NCI-H1105 (cell line): ENCODE measurements around the gene TMC1.
"Not testable (repeated sequence)": the region's sequence is repeated elsewhere in the genome, so short reads cannot be mapped to it uniquely, and the experiment has no call there.

Experiments used
- DNase-seq: peaks from one replicate; lab custom pipeline; 2025; lab: John Stamatoyannopoulos, UW

Gene TMC1

GRCh38 chr9:72818385-72818784 lies 297.0 kb downstream of the TMC1 start:
- no peak for DNase-seq

DNA sequence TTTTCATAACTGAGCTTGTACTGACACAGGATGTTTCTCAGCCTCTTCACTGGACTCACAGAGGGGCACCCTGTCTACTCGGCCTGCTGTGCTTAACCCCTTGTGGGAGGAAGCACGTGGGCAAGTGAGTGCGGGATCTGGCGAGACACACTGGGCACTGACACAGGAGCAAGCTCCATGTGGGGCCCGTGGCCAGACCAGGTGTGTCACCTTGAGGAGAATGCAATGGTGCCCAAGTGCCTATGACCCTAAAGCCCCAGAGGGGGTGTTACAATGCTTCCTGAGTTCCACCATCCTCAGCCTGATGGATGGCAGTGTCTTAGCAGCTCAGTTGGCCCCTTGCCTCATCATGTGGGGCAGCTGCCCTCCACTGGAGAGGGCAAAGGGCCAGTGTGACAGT lies 302.6 kb downstream of the TMC1 start:
- DNase-seq: no peak

DNA sequence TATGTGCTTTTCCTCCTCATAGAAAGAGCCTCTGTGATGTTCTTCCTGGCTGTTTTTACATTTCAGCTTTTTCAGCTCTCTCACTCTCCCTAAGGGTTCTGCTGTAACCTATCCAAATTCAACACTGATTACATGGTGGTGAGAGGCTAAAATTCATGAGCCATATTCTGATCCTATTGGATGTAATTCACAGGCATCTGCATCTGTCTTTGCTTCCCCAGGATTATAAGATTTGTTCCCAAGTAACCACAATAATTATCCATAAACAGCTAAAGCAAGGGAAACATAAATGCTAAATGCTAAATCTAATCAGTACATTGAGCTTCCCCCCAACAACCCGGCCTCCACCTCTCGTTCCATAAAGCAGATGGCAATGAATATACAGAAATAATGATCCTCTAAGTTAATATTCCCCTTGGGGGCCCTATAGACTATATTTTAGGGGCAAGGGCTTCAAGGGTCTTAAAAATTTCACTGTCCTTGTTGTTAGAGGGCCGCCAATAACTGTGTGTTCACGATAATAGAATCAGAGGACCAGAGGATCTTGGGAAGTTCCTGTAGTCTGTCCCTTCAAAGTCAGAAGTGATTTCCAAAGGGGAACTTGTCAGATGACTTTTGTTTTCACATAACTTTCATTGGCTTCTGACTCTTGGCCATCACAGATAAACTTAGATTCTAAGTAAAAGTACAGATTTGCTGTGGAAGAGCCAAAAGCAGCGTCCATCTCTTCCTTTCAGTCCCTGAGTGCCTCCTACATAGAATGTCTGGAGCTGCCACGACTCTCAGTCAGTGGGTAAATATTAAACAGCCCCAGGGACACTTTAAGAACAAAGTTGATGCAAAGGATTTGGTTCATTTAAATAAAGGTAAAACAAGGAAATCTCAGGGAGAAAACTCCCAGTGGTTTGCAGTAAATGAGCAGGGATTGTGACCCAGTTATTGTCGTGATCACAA lies 305.9 kb downstream of the TMC1 start:
- DNase-seq: no peak

DNA sequence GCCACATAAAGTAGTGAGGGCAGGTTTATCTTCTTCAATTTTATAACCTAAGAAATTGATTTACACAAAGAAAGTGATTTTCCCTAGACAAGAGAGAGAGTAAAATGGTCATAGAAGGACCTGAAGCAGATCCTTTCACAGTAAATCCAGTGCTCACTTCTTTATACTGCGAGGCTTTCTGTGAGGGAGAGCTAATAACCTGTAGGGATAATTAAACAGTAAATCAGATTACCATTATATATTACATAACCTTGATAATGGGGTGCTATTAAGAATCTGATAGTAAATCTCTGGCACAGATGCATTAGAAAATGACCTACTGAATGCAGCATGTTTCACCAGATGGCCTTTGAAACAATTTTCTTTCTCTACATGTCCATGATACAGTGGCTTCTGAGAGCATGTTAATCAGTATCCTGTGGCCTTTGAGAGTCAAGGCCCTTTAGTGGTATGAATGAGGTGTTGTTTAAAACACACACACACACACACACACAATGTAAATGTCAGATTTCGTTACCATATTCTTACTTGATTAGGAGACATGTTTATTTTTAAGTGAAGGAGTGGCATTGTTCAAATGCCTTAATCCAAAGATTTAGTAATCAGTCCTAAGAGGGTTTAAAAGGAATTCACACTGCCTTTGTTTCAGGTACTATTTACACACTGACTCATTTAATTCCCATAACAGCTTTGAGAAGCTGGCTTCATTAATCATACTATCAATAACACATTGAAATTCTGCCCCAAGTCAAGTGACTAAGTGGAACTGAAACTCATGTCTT lies 306.7 kb downstream of the TMC1 start:
- DNase-seq: no peak

DNA sequence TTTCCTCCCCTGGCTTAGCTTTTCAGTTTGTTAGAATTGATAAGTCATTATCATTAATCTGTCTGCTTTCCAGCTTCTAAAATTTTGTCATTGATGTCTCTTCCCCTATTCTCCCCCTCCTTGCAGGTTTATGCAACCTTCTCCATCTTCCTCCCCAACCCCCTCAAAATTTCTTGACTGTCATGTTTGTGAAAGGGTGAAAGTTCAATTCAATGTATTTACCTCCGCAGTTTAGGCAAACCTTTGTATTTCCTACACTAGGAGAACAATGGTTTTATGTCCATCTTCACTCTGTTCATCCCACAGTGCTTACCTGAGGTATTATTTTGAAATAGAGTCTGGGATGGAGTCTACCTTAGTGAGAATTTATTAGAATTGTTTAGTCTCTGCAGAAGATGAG lies 313.6 kb downstream of the TMC1 start:
- no peak for DNase-seq

DNA sequence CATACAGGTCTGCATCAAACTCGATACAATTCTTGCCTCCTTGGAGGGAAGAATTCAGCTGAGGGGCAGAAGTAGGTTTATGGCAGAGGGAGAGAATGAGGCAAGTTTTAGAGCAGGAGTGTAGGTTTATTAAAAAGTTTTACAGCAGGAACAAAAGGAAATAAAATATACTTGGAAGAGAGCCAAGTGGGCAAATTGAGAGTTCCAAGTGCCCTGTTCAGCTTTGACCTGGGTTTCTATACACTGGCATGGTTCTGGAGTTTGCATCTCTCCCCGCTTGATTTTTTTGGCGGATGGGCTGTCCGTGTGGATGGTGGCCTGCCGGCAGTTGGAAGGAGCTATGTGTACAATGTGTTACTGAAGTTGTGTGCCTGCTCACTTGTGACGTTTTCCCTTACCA lies 315.4 kb downstream of the TMC1 start:
- DNase-seq: no peak

GRCh38 chr9:72839085-72839484 lies 317.7 kb downstream of the TMC1 start:
- DNase-seq: no peak

- DNase-seq: no peak
These were observed 322.4 kb downstream of the TMC1 start for GRCh38 chr9:72843520-72844439.

GRCh38 chr9:72844440-72844768 lies 323.0 kb downstream of the TMC1 start:
- DNase-seq: no peak

GRCh38 chr9:72845052-72845451 lies 323.6 kb downstream of the TMC1 start:
- not testable (repeated sequence) for DNase-seq

DNA sequence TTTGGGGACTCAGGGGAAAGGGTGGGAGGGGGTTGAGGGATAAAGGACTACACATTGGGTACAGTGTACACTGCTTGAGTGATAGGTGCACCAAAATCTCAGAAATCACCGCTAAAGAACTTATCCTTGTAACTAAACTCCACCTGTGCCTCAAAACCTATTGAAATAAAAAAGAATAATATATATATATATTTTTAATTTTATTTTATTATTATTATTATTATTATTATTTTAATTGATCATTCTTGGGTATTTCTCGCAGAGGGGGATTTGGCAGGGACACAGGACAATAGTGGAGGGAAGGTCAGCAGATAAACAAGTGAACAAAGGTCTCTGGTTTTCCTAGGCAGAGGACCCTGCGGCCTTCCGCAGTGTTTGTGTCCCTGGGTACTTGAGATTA lies 328.8 kb downstream of the TMC1 start:
- not testable (repeated sequence) for DNase-seq

DNA sequence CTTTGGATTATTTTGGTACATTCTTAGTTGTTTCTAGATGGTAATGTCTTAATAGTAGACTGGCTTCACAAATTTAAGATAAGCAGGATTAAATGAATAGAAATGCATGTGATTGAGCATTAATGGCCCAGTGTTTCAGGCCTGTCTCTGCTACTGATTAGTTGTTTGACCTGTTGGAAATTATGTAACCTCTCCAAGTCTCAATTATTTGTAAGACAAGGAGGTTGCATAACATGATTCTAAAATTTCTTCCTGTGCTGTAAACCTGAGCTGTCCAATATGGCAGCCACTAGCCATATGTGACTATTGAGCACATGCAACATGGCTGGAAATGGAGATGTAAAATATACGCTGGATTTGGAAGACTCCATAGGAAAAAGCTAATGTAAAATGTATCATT lies 333.9 kb downstream of the TMC1 start:
- no peak for DNase-seq

DNA sequence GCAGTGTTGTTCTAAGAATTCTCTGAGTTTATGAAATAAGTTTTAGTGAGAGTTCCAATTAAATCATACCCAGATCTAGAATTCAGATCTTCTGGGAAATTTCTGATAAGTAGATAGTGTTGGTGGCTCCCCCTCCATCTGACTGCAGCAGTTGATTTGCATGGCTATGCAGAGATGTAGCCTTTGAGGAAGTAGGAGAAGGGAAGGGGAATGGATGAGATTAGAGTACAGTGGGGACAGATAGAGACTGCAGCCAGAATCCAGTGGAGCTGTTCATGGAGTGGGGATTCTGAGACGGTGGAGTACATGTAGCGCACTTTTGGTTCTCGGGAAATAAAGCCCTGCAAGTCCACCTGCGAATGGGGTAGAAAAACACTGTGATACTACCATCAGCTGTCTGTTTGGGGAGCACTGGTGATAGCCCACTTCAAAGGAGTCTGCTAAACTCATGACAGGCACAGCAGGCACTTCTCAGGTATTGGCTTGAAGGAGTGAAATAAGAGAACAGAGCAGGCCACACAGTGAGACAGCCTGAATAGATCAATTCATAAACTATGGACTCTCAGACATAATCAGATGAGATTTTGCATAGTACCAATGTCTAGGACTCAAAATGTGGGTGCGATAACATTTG lies 334.6 kb downstream of the TMC1 start:
- DNase-seq: no peak

- peak; percentile 11 for DNase-seq
These were observed 335.7 kb downstream of the TMC1 start for GRCh38 chr9:72856972-72857623.

- DNase-seq: no peak
These were observed 336.2 kb downstream of the TMC1 start for GRCh38 chr9:72857624-72857996.

DNA sequence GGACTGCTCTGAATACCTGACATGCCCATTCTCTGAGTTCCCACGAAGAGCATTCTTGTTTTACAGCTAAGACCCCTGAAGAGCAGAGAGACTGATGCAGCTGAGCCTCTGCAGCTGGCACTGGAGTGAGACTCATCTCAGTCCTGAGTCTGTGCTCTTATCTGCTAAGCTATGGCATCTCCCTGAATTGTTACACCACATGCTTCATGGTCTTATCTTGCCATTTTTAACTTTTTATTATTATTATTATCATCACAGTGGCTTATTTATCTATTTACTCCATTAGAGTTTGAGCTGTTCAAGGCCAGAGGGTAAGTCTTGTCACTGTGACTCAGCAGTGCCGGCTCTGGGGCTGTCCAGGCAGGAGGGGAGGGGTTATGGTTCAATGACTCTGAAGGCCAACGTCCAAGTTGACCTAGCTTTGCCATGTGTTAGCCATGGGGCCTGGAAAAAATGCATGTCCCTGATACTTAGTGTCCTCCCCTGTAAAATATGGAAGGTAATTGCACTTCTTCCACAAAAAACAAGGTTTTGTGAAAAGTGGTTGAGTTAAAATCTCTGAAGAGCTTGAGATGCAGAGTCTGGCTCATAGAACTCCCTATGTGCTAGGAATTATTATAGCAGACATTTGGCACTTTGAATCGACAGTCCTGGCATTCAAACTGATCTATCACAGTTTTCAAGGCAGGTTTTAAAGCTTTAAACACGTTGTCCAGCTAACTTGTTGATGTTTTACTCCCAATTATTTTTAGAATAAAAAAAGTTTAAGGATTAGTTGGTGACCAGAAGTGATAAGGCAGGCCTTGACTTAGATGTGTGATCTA lies 336.9 kb downstream of the TMC1 start:
- DNase-seq: no peak

- not testable (repeated sequence) for DNase-seq
These were observed 341.4 kb downstream of the TMC1 start for GRCh38 chr9:72862788-72863187.

- no peak for DNase-seq
These were observed 342.2 kb downstream of the TMC1 start for GRCh38 chr9:72863456-72864094.

DNA sequence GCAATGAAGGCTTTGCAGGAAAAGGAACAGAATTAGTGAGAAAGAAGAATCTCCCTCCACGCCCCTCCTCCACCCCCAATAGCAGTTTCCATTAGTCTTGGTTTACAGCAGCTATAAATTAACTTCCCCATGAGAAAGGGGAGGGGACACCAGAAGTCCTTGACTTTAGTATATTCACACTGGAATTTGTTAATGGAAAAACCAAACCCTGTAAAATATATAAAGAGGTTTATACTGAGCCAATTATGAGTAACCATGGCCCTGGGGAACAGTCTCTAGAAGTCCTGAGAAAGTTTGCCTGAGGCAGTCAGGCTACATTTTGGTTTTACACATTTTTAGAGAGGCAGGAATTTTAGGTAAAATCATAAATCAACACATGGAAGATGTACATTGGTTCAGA lies 342.9 kb downstream of the TMC1 start:
- DNase-seq: no peak

GRCh38 chr9:72871685-72872084 lies 350.3 kb downstream of the TMC1 start:
- DNase-seq: peak; percentile 10
